HL-60 (cell line): Measurements from ENCODE around the gene PIEZO1.

Experiments used
- DNase-seq, 2 experiments: peaks; one replicate each; pipeline ENCODE4 v3.0.0-alpha.2; 2010 to 2020; ENCODE audit warnings: low read depth in 1 of 2, low spot score in 1 of 2
- H3K27ac ChIP-seq: fragments of 250-450 bp; sonication (Bioruptor Pico); replicated peaks from 2 replicates; pipeline ENCODE4 v1.5.1; 2020; ENCODE audit warnings: mild to moderate bottlenecking, moderate library complexity
- H3K27me3 ChIP-seq: fragments of 250-450 bp; sonication (Bioruptor Pico); 2 replicates; pipeline ENCODE4 v1.5.1; 2021; ENCODE audit warnings: mild to moderate bottlenecking, moderate library complexity; ENCODE audit not compliant: insufficient read depth, poor library complexity, severe bottlenecking
- H3K4me3 ChIP-seq: replicated peaks from 2 replicates; pipeline ENCODE4 v1.5.1; 2011; ENCODE audit warnings: mild to moderate bottlenecking, control low read depth, low read length; ENCODE audit not compliant: insufficient read depth
- CTCF ChIP-seq: IDR thresholded peaks from one replicate; pipeline ENCODE4 v1.5.1; 2011; ENCODE audit warnings: low read length, control low read depth, inconsistent platforms; ENCODE audit not compliant: insufficient read depth
- GABPA ChIP-seq: IDR thresholded peaks from 2 replicates; pipeline ENCODE4 v1.6.1; 2012; ENCODE audit warnings: low read depth
- POLR2AphosphoS5 ChIP-seq: IDR thresholded peaks from 2 replicates; pipeline ENCODE4 v1.6.1; 2012; ENCODE audit warnings: low read depth
- REST ChIP-seq: IDR thresholded peaks from 2 replicates; pipeline ENCODE4 v1.6.1; 2012; ENCODE audit warnings: low read depth; ENCODE audit not compliant: insufficient replicate concordance
- SPI1 ChIP-seq: IDR thresholded peaks from 2 replicates; pipeline ENCODE4 v1.6.1; 2012; ENCODE audit warnings: low read depth, mild to moderate bottlenecking, borderline replicate concordance

Gene PIEZO1

GRCh38 chr16:88818575-88818874 is 33.5 kb upstream of the PIEZO1 start:
- no peak for DNase-seq
- Histone ChIP-seq H3K27ac (no peak overlapping the region), H3K27me3 (no peaks in the 10 kb centered on the region), H3K4me3 (no peak overlapping the region)
- no peak for TF ChIP-seq REST
- no peak for TF ChIP-seq SPI1
- no peak; the same call in 1 of the 2 replicates for TF ChIP-seq POLR2AphosphoS5
- TF ChIP-seq CTCF: no peak
- TF ChIP-seq GABPA: no peak

- no peak for DNase-seq
- no peaks in the 10 kb centered on the region for H3K27me3 ChIP-seq
- no peak overlapping the region for H3K4me3 ChIP-seq
- H3K27ac ChIP-seq: no peak overlapping the region
- TF ChIP-seq POLR2AphosphoS5: peak; percentile 15; the same call in 1 of the 2 replicates
- TF ChIP-seq GABPA: no peak
- TF ChIP-seq SPI1: no peak
- TF ChIP-seq REST: no peak
- TF ChIP-seq CTCF: no peak
Measured at GRCh38 chr16:88817785-88818574, 33.0 kb upstream of the PIEZO1 start.

- no peak overlapping the region for H3K4me3 ChIP-seq
- DNase-seq: no peak
- TF ChIP-seq GABPA: no peak
- no peak for TF ChIP-seq SPI1
- no peak for TF ChIP-seq POLR2AphosphoS5
- TF ChIP-seq REST: no peak
- no peak for TF ChIP-seq CTCF
- H3K27ac ChIP-seq: no peak overlapping the region
- no peaks in the 10 kb centered on the region for H3K27me3 ChIP-seq
Measured at GRCh38 chr16:88816736-88817535, 31.9 kb upstream of the PIEZO1 start.
